ENCODE measurements around the gene KCNK1.
"Not testable (repeated sequence)": the region's sequence is repeated elsewhere in the genome, so short reads cannot be mapped to it uniquely, and the experiment has no call there.

The KCNK1 gene

GRCh38 chr1:233667741-233668140 is 53.8 kb downstream of the KCNK1 start:
- H3K4me3 ChIP-seq (ENCODE audit: low read depth, low read length) = no peak overlapping the region
- in situ Hi-C loops (cut with HindIII; ENCODE audit: low sequenced_read_pairs) = no loop called here
- DNase-seq (ENCODE audit: low read depth, low spot score) = no peak
- no peak for TF ChIP-seq CTCF (IDR thresholded peaks at IDR 0.05; ENCODE audit: low read depth, low read length)

DNA sequence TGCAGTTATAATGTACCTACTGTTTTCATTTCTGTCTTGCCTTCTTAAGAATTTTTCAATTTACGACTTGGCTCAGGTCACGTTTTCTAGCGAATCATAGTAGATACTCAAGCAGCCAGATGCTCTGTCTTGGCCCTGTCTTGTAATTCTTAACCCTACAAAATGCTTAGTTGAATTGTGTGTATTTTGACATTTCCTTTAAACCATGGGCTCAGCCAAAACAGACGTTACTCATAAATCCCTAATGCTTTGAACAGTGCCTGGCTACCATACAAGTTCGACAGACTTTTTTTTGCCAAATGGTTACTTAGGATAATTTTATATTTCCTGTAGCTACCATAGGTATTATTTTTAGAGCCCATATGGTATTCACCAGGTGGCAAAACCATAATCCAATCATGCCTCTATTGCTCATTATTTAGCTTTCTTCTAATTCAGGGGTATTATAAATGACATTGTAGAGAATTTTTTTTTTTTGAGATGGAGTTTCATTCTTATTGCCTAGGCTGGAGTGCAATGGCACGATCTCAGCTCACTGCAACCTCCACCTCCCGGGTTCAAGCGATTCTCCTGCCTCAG is 54.3 kb downstream of the KCNK1 start:
- TF ChIP-seq CTCF (IDR thresholded peaks at IDR 0.05; ENCODE audit: low read depth, low read length) = no peak
- H3K4me3 ChIP-seq (ENCODE audit: low read depth, low read length) = no peak overlapping the region
- in situ Hi-C loops (cut with HindIII; ENCODE audit: low sequenced_read_pairs) = no loop called here
- no peak for DNase-seq (ENCODE audit: low read depth, low spot score)

DNA sequence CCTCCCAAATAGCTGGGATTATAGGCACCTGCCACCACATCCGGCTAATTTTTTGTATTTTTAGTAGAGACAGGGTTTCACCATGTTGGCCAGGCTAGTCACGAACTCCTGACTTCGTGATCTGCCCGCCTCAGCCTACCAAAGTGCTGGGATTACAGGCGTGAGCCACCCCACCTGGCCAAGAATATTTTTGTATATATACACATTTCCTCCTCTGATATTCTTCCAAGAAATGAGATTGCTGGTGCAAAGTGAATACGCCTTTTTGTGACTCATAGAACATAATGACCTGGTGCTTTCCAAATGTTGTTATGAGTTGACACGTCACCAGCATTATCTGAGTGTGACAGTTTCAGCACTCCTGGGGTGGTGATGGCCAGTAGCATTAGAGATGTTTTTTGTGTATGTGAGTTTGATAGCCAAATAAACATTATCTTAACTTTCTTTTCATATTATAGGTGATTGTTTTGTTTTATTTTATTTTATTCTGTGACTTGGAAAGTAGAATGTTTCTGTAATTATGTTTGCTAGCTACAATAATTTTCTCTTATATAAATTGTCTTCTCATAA is 54.9 kb downstream of the KCNK1 start:
- H3K4me3 ChIP-seq (ENCODE audit: low read depth, low read length) = no peak overlapping the region
- in situ Hi-C loops (cut with HindIII; ENCODE audit: low sequenced_read_pairs) = no loop called here
- TF ChIP-seq CTCF (IDR thresholded peaks at IDR 0.05; ENCODE audit: low read depth, low read length) = no peak
- DNase-seq (ENCODE audit: low read depth, low spot score) = peak; percentile 72

- H3K4me3 ChIP-seq (ENCODE audit: low read depth, low read length); in situ Hi-C loops (cut with HindIII; ENCODE audit: low sequenced_read_pairs); DNase-seq (ENCODE audit: low read depth, low spot score): not testable (repeated sequence)
Measured at GRCh38 chr1:233670363-233670762, 56.5 kb downstream of the KCNK1 start.

- no peak for TF ChIP-seq CTCF (IDR thresholded peaks at IDR 0.05; ENCODE audit: low read depth, low read length)
- no peak overlapping the region for H3K4me3 ChIP-seq (ENCODE audit: low read depth, low read length)
- in situ Hi-C loops (cut with HindIII; ENCODE audit: low sequenced_read_pairs) = no loop called here
- no peak for DNase-seq (ENCODE audit: low read depth, low spot score)
Measured at GRCh38 chr1:233671286-233671685, 57.4 kb downstream of the KCNK1 start.

- in situ Hi-C loops (cut with HindIII; ENCODE audit: low sequenced_read_pairs) = no loop called here
- no peak for TF ChIP-seq CTCF (IDR thresholded peaks at IDR 0.05; ENCODE audit: low read depth, low read length)
- no peak overlapping the region for H3K4me3 ChIP-seq (ENCODE audit: low read depth, low read length)
- DNase-seq (ENCODE audit: low read depth, low spot score) = no peak
Measured at GRCh38 chr1:233672732-233673131, 58.8 kb downstream of the KCNK1 start.

- DNase-seq (ENCODE audit: low read depth, low spot score) = no peak
- in situ Hi-C loops (cut with HindIII; ENCODE audit: low sequenced_read_pairs) = no loop called here
- TF ChIP-seq CTCF (IDR thresholded peaks at IDR 0.05; ENCODE audit: low read depth, low read length) = no peak
Measured at GRCh38 chr1:233673261-233673946, 59.5 kb downstream of the KCNK1 start.

More at GRCh38 chr1:233673261-233673946, 59.5 kb downstream of the KCNK1 start:
- H3K4me3 ChIP-seq (ENCODE audit: low read depth, low read length) = no peak overlapping the region
